Neuronal stem cell (in vitro differentiated cells): ENCODE results near the gene MYLK3. TPM values are rescaled to one million over a fixed set of nuclear protein-coding genes. Genes with fewer than 3 reads are reported as not detected.

ENCODE experiments used
- DNase-seq: peaks from one replicate; pipeline ENCODE4 v3.0.0-alpha.2; 2013; ENCODE audit warnings: low spot score
- H2AFZ ChIP-seq: one replicate; pipeline ENCODE4 v1.6.1; 2013; ENCODE audit warnings: mild to moderate bottlenecking, low read length, inconsistent platforms
- H2AK5ac ChIP-seq: 2 replicates; pipeline ENCODE4 v1.6.1; 2013; ENCODE audit warnings: low read depth, mild to moderate bottlenecking, inconsistent platforms, low read length, moderate library complexity, mixed read lengths
- H2BK120ac ChIP-seq: 2 replicates; pipeline ENCODE4 v1.6.1; 2013; ENCODE audit warnings: low read depth, mild to moderate bottlenecking, inconsistent platforms, low read length, moderate library complexity, mixed read lengths
- H2BK12ac ChIP-seq: one replicate; pipeline ENCODE4 v1.6.1; 2013; ENCODE audit warnings: low read length, inconsistent platforms
- H2BK15ac ChIP-seq: 2 replicates; pipeline ENCODE4 v1.6.1; 2013; ENCODE audit warnings: mild to moderate bottlenecking, low read length, inconsistent platforms, mixed read lengths
- H2BK5ac ChIP-seq: one replicate; pipeline ENCODE4 v1.6.1; 2013; ENCODE audit warnings: inconsistent platforms, mild to moderate bottlenecking, low read length, moderate library complexity
- H3K14ac ChIP-seq: one replicate; pipeline ENCODE4 v1.6.1; 2013; ENCODE audit warnings: low read length, inconsistent platforms
- H3K18ac ChIP-seq: 2 replicates; pipeline ENCODE4 v1.6.1; 2013; ENCODE audit warnings: low read length, inconsistent platforms
- H3K23ac ChIP-seq: 2 replicates; pipeline ENCODE4 v1.6.1; 2013; ENCODE audit warnings: low read depth, mild to moderate bottlenecking, mixed read lengths, low read length, inconsistent platforms; ENCODE audit not compliant: poor library complexity
- H3K27ac ChIP-seq: replicated peaks from 3 replicates; pipeline ENCODE4 v1.5.1; 2013; ENCODE audit warnings: low read length, inconsistent platforms
- H3K27me3 ChIP-seq, 3 experiments: 2 replicates each; pipeline ENCODE4 v1.6.1; 2013; ENCODE audit warnings: low read length in 3 of 3, mild to moderate bottlenecking in 2 of 3, inconsistent platforms in 1 of 3, low read depth in 1 of 3, mixed read lengths in 1 of 3, moderate library complexity in 1 of 3; ENCODE audit not compliant: control insufficient read depth in 3 of 3, insufficient read depth in 3 of 3
- H3K36me3 ChIP-seq, 2 donors: replicated peaks in 1 of 2; 2 replicates each; pipeline ENCODE4 v1.6.1; 2013; ENCODE audit warnings: low read length in 2 of 2; ENCODE audit not compliant: control insufficient read depth in 2 of 2, insufficient read depth in 2 of 2
- H3K4ac ChIP-seq: 2 replicates; pipeline ENCODE4 v1.6.1; 2013; ENCODE audit warnings: inconsistent platforms, mild to moderate bottlenecking, low read length, moderate library complexity
- H3K4me1 ChIP-seq, 2 donors: 1 replicate in 1 of 2; 2 replicates in 1 of 2; pipeline ENCODE4 v1.6.1; 2013; ENCODE audit warnings: low read length in 2 of 2, low read depth in 1 of 2; ENCODE audit not compliant: control insufficient read depth in 2 of 2, insufficient read depth in 1 of 2
- H3K4me2 ChIP-seq: one replicate; pipeline ENCODE4 v1.6.1; 2013; ENCODE audit warnings: mild to moderate bottlenecking, low read length, inconsistent platforms; ENCODE audit not compliant: insufficient read depth, poor library complexity, severe bottlenecking
- H3K4me3 ChIP-seq, 2 donors: 2 replicates each; pipeline ENCODE4 v1.5.1; 2013; ENCODE audit warnings: low read length in 2 of 2, mild to moderate bottlenecking in 2 of 2, inconsistent platforms in 1 of 2, moderate library complexity in 1 of 2
- H3K79me1 ChIP-seq: one replicate; pipeline ENCODE4 v1.6.1; 2013; ENCODE audit warnings: low read depth, mild to moderate bottlenecking, inconsistent platforms, low read length, moderate library complexity
- H3K9ac ChIP-seq: one replicate; pipeline ENCODE4 v1.6.1; 2013; ENCODE audit warnings: mild to moderate bottlenecking, low read depth, low read length, inconsistent platforms; ENCODE audit not compliant: poor library complexity
- H3K9me3 ChIP-seq, 2 donors: replicated peaks in 1 of 2; 2 replicates each; pipeline versions ENCODE3 to v1.6.1; 2013; ENCODE audit warnings: low read length in 2 of 2, mild to moderate bottlenecking in 2 of 2, inconsistent platforms in 1 of 2, low read depth in 1 of 2, mixed read lengths in 1 of 2, moderate library complexity in 1 of 2; ENCODE audit not compliant: control insufficient read depth in 2 of 2, insufficient read depth in 1 of 2
- H4K8ac ChIP-seq: one replicate; pipeline ENCODE4 v1.6.1; 2013; ENCODE audit warnings: low read depth, mild to moderate bottlenecking, inconsistent platforms, low read length, moderate library complexity
- H4K91ac ChIP-seq: one replicate; pipeline ENCODE4 v1.6.1; 2013; ENCODE audit warnings: low read length, low read depth, mild to moderate bottlenecking, inconsistent platforms; ENCODE audit not compliant: poor library complexity
- WGBS, 2 donors: extraction: QIAGEN DNeasy Blood & Tissue Kit; methylation state at CpG; one replicate each; pipeline ENCODE4 v1.1.7; 2013; ENCODE audit warnings: missing lambda C conversion rate in 2 of 2, mixed read lengths in 1 of 2; ENCODE audit not compliant: insufficient read length in 2 of 2, insufficient replicate concordance in 1 of 2; ENCODE audit errors: extremely low coverage in 2 of 2; 5-methylcytosine and 5-hydroxymethylcytosine counted together
- polyA plus RNA-seq, 2 experiments: library from polyadenylated mRNA; stranded (reverse); fragments of 200-250 nt; gene quantifications; one replicate each; pipeline ENCODE4 v1.2.3, GENCODE V29; 2013

The MYLK3 gene
- 0.10 TPM for polyA plus RNA-seq (2013, experiment 1 of 2)
- 0.11 TPM for polyA plus RNA-seq (2013, experiment 2 of 2)

- Histone ChIP-seq H2BK5ac (peak within 1 kb of the TSS; percentile 79), H3K14ac (peak within 1 kb of the TSS; percentile 76), H3K9ac (peak within 1 kb of the TSS; percentile 15), H4K91ac (no peak within 1 kb of the TSS), H3K4me2 (no peak within 1 kb of the TSS), H3K18ac (peak within 1 kb of the TSS; percentile 80), H3K79me1 (no peaks in the 10 kb centered on the region), H3K27ac (no peak within 1 kb of the TSS), H3K4ac (peak within 1 kb of the TSS; percentile 40), H3K4me3 (no peak within 1 kb of the TSS), H3K4me1 (peaks cover 14 to 19% of the 10 kb centered on the region in 2 donors), H2BK12ac (peak within 1 kb of the TSS; percentile 18), H2AK5ac (peak within 1 kb of the TSS; percentile 71), H3K9me3 (no peaks in the 10 kb centered on the region), H3K23ac (peak within 1 kb of the TSS; percentile 38), H2BK15ac (peak within 1 kb of the TSS; percentile 76), H2BK120ac (no peak within 1 kb of the TSS), H2AFZ (peak within 1 kb of the TSS; percentile 88), H3K36me3 (no peaks in the 10 kb centered on the region), H3K27me3 (no peaks in the 10 kb centered on the region), H4K8ac (no peak within 1 kb of the TSS)
- WGBS, 2 donors: no CpG with 5 or more reads among the region's 25 CpGs
- DNase-seq: peak; percentile 15
These were observed at the start of gene MYLK3 for GRCh38 chr16:46747777-46748651. Gene MYLK3 (minus strand): TSS chr16:46748344. CDS start chr16:46748193, 151 bp downstream.

GRCh38 chr16:46797501-46797900 lies 49.4 kb upstream of the MYLK3 start:
- H2BK5ac ChIP-seq: no peak overlapping the region
- no peak for DNase-seq
- H3K18ac ChIP-seq: no peak overlapping the region
- H3K4me2 ChIP-seq: no peak overlapping the region
- peaks cover 0 to 30% of the 10 kb centered on the region in 2 donors for H3K36me3 ChIP-seq
- no peak overlapping the region for H3K14ac ChIP-seq
- no peaks in the 10 kb centered on the region for H3K27me3 ChIP-seq
- no peak overlapping the region for H3K4me3 ChIP-seq
- H3K9me3 ChIP-seq: peaks cover 0 to 31% of the 10 kb centered on the region in 2 donors
- no peak overlapping the region for H3K27ac ChIP-seq
- H3K23ac ChIP-seq: no peak overlapping the region
- H3K4me1 ChIP-seq: no peaks in the 10 kb centered on the region
- WGBS, 2 donors: no CpG with 5 or more reads among the region's 4 CpGs
- H2AK5ac ChIP-seq: no peak overlapping the region
- no peak overlapping the region for H3K9ac ChIP-seq
- H2BK15ac ChIP-seq: no peak overlapping the region
- no peak overlapping the region for H2AFZ ChIP-seq
- no peak overlapping the region for H4K91ac ChIP-seq
- H2BK120ac ChIP-seq: no peak overlapping the region
- H2BK12ac ChIP-seq: no peak overlapping the region
- H3K4ac ChIP-seq: no peak overlapping the region
- no peaks in the 10 kb centered on the region for H3K79me1 ChIP-seq
- H4K8ac ChIP-seq: no peak overlapping the region

GRCh38 chr16:46796764-46797269 lies 48.7 kb upstream of the MYLK3 start:
- Histone ChIP-seq H2AK5ac (no peak overlapping the region), H3K27ac (no peak overlapping the region), H2BK15ac (no peak overlapping the region), H3K9me3 (peaks cover 0 to 31% of the 10 kb centered on the region in 2 donors), H3K4me3 (no peak overlapping the region), H2BK12ac (no peak overlapping the region), H3K4ac (no peak overlapping the region), H2AFZ (no peak overlapping the region), H3K14ac (no peak overlapping the region), H3K79me1 (no peaks in the 10 kb centered on the region), H3K4me2 (no peak overlapping the region), H3K23ac (no peak overlapping the region), H2BK5ac (no peak overlapping the region), H2BK120ac (no peak overlapping the region), H4K91ac (no peak overlapping the region), H4K8ac (no peak overlapping the region), H3K18ac (no peak overlapping the region), H3K4me1 (no peaks in the 10 kb centered on the region), H3K9ac (no peak overlapping the region), H3K27me3 (no peaks in the 10 kb centered on the region), H3K36me3 (peaks cover 0 to 23% of the 10 kb centered on the region in 2 donors)
- WGBS, 2 donors: no CpG with 5 or more reads among the region's 1 CpG
- DNase-seq: no peak

- H3K9me3 ChIP-seq: peaks cover 0 to 34% of the 10 kb centered on the region in 2 donors
- no peak overlapping the region for H2AK5ac ChIP-seq
- H3K4me2 ChIP-seq: no peak overlapping the region
- H3K14ac ChIP-seq: no peak overlapping the region
- H2BK15ac ChIP-seq: no peak overlapping the region
- H2BK5ac ChIP-seq: no peak overlapping the region
- H3K18ac ChIP-seq: no peak overlapping the region
- H3K4me3 ChIP-seq: no peak overlapping the region
- H4K91ac ChIP-seq: no peak overlapping the region
- H3K27me3 ChIP-seq: no peaks in the 10 kb centered on the region
- no peak for DNase-seq
- H2BK12ac ChIP-seq: no peak overlapping the region
- H3K4me1 ChIP-seq: no peaks in the 10 kb centered on the region
- no peak overlapping the region for H3K9ac ChIP-seq
- H4K8ac ChIP-seq: no peak overlapping the region
- no peak overlapping the region for H2AFZ ChIP-seq
- no peak overlapping the region for H3K4ac ChIP-seq
- no peak overlapping the region for H3K23ac ChIP-seq
- H3K36me3 ChIP-seq: peaks cover 0 to 9% of the 10 kb centered on the region in 2 donors
- H3K27ac ChIP-seq: no peak overlapping the region
- WGBS, 2 donors: no CpG with 5 or more reads among the region's 1 CpG
- no peaks in the 10 kb centered on the region for H3K79me1 ChIP-seq
- H2BK120ac ChIP-seq: no peak overlapping the region
These were observed 45.7 kb upstream of the MYLK3 start for GRCh38 chr16:46793841-46794240.
